GM10266 (cell line): Measurements from ENCODE around the gene KANSL1.

Experiments
- DNase-seq: peaks from one replicate; pipeline ENCODE4 v3.0.0; 2012; ENCODE audit errors: extremely low spot score
- TF ChIP-seq, protein P1 (sequence below): IDR thresholded peaks from 2 replicates; pipeline ENCODE4 v1.5.1; 2012; ENCODE audit warnings: mild to moderate bottlenecking, low read depth; ENCODE audit not compliant: control insufficient read depth, insufficient read depth; ENCODE audit errors: missing control alignments

KANSL1 gene

DNA sequence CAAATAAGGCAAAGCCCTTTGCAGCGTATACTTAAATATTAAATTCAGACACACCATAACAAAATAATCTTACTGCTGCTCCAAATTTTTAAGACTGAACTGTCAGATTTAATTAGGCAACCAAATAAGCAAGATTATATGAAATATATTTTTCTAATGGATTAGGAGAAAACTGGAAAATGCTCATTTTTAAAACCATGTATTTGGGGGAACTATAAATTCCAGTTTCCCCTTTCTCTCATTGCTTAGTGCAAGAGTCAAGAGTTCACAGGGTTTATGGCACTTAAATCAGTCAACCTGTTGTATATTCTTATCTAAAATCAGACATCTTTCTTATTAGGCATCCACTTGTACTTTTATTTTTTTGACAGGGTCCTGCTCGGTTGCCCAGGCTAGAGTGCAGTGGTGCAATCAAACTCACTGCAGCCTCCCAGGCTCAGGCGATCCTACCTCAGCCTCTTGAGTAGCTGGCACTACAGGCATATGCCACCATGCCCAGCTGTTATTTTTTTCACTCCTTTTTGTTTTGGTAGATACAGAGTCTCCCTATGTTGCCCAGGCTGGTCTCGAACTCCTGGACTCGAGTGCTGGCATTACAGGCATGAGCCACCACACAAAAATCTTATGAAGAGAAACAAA lies 2.1 kb upstream of the KANSL1 start:
- TF ChIP-seq, protein P1, sequence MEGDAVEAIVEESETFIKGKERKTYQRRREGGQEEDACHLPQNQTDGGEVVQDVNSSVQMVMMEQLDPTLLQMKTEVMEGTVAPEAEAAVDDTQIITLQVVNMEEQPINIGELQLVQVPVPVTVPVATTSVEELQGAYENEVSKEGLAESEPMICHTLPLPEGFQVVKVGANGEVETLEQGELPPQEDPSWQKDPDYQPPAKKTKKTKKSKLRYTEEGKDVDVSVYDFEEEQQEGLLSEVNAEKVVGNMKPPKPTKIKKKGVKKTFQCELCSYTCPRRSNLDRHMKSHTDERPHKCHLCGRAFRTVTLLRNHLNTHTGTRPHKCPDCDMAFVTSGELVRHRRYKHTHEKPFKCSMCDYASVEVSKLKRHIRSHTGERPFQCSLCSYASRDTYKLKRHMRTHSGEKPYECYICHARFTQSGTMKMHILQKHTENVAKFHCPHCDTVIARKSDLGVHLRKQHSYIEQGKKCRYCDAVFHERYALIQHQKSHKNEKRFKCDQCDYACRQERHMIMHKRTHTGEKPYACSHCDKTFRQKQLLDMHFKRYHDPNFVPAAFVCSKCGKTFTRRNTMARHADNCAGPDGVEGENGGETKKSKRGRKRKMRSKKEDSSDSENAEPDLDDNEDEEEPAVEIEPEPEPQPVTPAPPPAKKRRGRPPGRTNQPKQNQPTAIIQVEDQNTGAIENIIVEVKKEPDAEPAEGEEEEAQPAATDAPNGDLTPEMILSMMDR, result no peak
- no peak for DNase-seq

DNA sequence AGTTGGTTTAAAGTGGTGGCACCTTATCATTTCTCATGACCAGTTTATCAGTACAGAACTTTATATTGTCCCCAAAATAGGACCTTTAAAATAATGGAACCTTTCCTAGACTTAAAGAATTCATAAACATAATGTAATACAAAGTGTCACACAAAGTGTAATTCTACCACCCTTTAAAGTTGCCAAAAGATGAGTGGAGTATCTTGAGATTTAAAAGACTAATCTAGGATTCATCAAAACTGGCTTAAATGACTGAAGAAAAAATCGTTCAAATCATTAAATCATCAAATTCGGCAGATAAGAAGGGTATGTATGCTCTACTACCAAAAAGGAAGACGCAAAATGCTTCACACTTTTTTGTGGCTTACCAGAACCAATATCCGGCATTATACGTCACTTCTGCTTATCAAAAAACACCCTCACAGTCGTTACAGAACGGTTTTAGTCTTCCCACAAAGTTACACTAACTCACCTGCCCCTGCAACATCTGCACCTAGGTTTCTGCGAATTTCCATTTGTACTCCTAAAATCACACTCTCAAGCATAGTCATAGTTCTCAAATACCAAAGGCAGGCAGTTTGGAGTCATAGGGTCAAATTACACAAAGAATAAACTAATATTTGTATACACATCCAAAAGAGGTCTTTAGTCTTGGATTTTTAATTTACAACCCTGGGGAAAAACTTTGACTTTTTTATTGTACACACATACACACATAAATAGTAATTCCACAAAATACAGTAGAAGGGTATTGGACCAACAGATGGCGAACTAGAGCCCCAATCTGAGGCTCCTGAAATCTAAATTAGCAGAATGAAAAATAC lies 1.4 kb upstream of the KANSL1 start:
- DNase-seq, result peak; percentile 77
- TF ChIP-seq, protein P1, result peak; percentile 61

DNA sequence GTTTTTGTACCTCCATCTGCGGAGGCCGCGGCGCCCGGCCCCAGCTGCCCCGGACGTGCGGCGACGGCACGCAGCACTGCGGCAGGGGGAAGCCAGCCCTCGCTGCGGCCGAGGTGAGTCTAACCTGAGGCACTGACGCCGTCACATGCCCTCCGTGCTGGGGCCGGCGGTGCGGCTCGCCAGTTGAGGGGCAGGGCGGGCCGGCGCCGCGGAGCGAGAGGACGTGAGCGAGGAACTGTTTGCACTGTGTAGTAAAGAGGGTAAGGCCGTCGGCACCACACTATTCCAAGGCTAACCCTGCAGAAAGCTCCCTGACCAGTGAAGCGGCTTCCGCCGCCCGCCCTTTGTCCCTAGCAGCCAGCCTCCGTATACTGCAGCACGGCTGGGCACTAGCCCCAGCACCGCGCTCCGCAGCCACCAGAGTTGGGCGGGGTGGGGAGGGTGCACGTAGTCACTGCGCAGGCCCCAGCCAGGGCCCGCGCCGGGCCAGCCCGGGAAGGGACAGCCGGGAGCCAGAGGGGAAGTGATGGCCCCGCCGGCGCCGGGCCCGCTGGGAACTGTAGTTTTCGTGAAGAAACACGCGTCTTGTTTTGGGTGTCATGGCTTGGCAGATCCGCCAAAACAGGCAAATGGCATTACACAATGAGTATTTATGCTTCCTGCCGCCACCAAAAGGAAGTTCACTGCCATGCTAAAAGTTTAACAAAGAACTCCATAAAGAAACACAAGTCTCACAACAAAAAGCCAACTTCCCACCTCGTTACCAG lies 580 bp upstream of the KANSL1 start:
- peak; percentile 94 for DNase-seq
- TF ChIP-seq, protein P1, result no peak

DNA sequence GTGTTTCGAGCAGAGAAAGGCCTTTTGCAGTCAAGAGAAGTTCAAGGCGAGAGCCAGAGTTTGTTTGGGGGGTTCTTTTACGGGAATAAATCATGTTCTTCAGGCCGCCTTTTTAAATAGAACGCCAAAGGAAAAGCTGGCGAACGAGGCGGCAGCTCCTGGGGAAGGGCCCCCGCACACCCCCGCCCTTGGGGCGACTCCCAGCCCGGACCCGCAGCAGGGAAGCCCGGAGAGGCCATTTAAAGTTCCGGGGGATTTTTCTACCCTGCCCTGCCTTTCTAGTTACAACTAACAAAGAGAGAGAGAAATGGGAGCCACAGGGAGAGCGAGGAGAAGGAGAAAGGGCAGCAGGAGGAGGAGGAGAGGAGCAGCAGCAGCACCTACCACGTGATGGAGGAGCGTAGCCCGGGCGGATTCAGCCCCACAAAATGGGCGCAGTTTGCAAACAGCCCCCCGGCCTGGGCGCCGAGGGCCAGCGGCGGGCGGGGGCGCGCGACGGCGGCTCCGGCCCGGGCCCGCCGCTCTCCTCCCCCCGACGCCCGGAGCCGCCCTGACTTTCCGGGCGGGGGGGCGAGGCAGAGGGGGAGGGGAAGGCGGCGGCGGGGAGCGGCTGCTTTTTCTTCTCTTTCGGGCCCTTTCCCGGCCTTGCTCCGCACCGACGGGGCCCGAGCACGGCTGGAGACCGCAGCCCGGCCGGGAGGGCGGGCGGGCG lies 634 bp downstream of the KANSL1 start:
- TF ChIP-seq, protein P1, result no peak
- peak; percentile 84 for DNase-seq

DNA sequence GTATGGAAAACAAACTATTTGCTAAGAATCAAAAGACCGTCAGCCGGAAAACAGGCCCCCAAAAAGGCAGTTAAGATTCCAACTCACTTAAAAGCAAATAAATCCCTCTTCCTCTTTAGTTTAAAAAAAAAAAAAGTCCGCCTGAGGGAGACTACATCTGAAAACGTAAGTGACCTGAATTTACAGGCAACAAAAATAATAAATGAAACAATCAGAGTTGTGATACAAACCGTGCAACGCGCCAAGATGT lies 1.1 kb downstream of the KANSL1 start:
- TF ChIP-seq, protein P1, result no peak
- no peak for DNase-seq

DNA sequence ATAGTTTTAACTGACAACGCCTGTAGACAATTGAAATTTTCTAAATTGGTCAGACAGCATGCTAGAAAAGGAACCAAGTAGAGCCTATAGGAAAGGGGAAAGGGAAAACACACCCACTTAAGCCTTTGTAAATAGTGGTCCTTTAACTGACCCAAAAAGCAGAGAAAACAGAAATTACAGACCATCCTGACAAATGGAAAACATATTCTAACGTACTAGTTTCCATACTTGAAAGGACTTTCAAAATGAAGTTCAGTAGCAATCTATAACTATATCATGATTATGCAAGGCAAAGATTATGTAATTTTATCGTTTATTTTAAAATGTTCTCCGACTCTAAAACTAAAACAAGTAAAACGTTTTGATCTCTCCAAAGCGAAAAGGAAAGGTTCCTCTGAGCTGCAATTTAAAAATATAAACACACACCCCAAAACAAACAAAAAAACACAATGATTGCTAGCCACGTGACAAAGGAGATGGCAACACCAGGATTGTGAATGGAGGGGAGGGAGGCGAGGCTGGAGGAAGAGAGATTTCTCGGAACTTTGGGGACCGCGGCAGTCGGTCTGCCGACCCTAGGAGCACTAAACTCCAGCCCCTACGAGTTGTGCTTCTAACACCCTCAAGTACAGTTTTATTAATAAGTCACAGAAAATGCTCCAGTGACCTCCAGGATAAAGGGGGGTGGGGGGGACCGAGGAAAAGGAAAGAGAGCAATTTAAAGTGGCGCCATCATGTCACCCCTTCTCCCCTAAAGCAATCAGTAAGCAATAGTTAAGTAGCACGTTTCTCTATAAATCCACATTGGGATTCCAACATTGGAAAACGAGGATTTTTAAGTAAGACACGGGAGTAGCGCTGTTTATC lies 1.7 kb downstream of the KANSL1 start:
- TF ChIP-seq, protein P1, result no peak
- DNase-seq, result peak; percentile 62
